ENCODE measurements around the gene TPGS2.

Gene TPGS2

GRCh38 chr18:36745219-36745975 is 83.4 kb downstream of the TPGS2 start:
- Histone ChIP-seq H3K36me3 (no peaks in the 10 kb centered on the region), H3K27ac (no peak overlapping the region), H3K27me3 (ENCODE audit: insufficient read depth, low read depth, severe bottlenecking) (no peaks in the 10 kb centered on the region), H3K4me3 (ENCODE audit: low read depth, low read length) (no peak overlapping the region), H3K9me3 (ENCODE audit: severe bottlenecking) (no peaks in the 10 kb centered on the region)
- DNase-seq, result no peak
- TF ChIP-seq, protein P1, sequence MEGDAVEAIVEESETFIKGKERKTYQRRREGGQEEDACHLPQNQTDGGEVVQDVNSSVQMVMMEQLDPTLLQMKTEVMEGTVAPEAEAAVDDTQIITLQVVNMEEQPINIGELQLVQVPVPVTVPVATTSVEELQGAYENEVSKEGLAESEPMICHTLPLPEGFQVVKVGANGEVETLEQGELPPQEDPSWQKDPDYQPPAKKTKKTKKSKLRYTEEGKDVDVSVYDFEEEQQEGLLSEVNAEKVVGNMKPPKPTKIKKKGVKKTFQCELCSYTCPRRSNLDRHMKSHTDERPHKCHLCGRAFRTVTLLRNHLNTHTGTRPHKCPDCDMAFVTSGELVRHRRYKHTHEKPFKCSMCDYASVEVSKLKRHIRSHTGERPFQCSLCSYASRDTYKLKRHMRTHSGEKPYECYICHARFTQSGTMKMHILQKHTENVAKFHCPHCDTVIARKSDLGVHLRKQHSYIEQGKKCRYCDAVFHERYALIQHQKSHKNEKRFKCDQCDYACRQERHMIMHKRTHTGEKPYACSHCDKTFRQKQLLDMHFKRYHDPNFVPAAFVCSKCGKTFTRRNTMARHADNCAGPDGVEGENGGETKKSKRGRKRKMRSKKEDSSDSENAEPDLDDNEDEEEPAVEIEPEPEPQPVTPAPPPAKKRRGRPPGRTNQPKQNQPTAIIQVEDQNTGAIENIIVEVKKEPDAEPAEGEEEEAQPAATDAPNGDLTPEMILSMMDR (IDR thresholded peaks at IDR 0.05; ENCODE audit: low read depth, low read length), result no peak

- Histone ChIP-seq H3K36me3 (no peaks in the 10 kb centered on the region), H3K9me3 (ENCODE audit: severe bottlenecking) (no peaks in the 10 kb centered on the region), H3K27me3 (ENCODE audit: insufficient read depth, low read depth, severe bottlenecking) (no peaks in the 10 kb centered on the region), H3K4me3 (ENCODE audit: low read depth, low read length) (no peak overlapping the region), H3K27ac (no peak overlapping the region)
- no peak for DNase-seq
- TF ChIP-seq, protein P1 (IDR thresholded peaks at IDR 0.05; ENCODE audit: low read depth, low read length), result no peak
Observed at GRCh38 chr18:36744261-36744876, 84.4 kb downstream of the TPGS2 start.

Measured in WERI-Rb-1 (cell line).